ENCODE results near the gene MAGEA9. TPM values are rescaled to one million over a fixed set of nuclear protein-coding genes. Genes with fewer than 3 reads are reported as not detected.
"Not testable (repeated sequence)": the region's sequence is repeated elsewhere in the genome, so short reads cannot be mapped to it uniquely, and the experiment has no call there.

Gene MAGEA9
- total and polyA plus RNA-seq, 2 donors (not counting 3 experiments of a cell fraction or from before 2014, with no cell fraction given), result not detected

- Histone ChIP-seq H3K27ac (ENCODE audit: insufficient read depth, low read depth, low read length) (no peak overlapping the region), H3K9me3 (replicated peaks; ENCODE audit: control insufficient read depth, insufficient read depth, low read length) (no peaks in the 10 kb centered on the region), H3K4me1 (ENCODE audit: control insufficient read depth, extremely low read depth, insufficient read depth, low read length) (no peaks in the 10 kb centered on the region), H2AFZ (ENCODE audit: low read depth, low read length) (no peak overlapping the region), H3K36me3 (ENCODE audit: control insufficient read depth in 2 of 2, extremely low read depth in 1 of 2, insufficient read depth in 2 of 2, low read length in 2 of 2) (no peaks in the 10 kb centered on the region), H3K27me3 (ENCODE audit: control insufficient read depth in 2 of 2, insufficient read depth in 2 of 2, low read length in 2 of 2) (no peaks in the 10 kb centered on the region), H3K79me2 (ENCODE audit: control insufficient read depth, insufficient read depth, low read length) (no peaks in the 10 kb centered on the region), H4K20me1 (replicated peaks; ENCODE audit: control insufficient read depth, extremely low read depth, insufficient read depth, low read length) (no peaks in the 10 kb centered on the region), H3K4me3 (replicated peaks in 1 of 3; ENCODE audit: insufficient read depth in 1 of 3, low read depth in 1 of 3, low read length in 3 of 3) (no peak overlapping the region), H3K9me1 (replicated peaks; ENCODE audit: control insufficient read depth, extremely low read depth, insufficient read depth, low read length) (no peaks in the 10 kb centered on the region), H3K9ac (replicated peaks; ENCODE audit: extremely low read depth, insufficient read depth, low read length) (no peak overlapping the region), H3K4me2 (ENCODE audit: insufficient read depth, low read length) (no peak overlapping the region)
- FAIRE-seq, result no peak
- no peak for DNase-seq (ENCODE audit: low read depth, low spot score)
- ChIA-PET POLR2A (no interaction called here), CTCF (no interaction called here)
- BruUV-seq (replicated peaks), result no TSS peak
- dilution Hi-C loops (cut with MboI; ENCODE audit: extremely low pct_ligation_motif_present, low sequenced_read_pairs) (no loop called here), intact Hi-C loops (cut with micrococcal nuclease) (no loop called here)
- TF ChIP-seq EZH2 (IDR thresholded peaks at IDR 0.05; ENCODE audit: borderline replicate concordance, low read depth, low read length, severe bottlenecking) (no peak), MYC (IDR thresholded peaks at IDR 0.05; ENCODE audit: low read depth, low read length) (no peak), JUN (IDR thresholded peaks at IDR 0.05; ENCODE audit: borderline replicate concordance, insufficient read depth, insufficient read length, low read depth) (no peak), POLR2A (IDR thresholded peaks at IDR 0.05; ENCODE audit: low read depth, low read length) (no peak), MAX (IDR thresholded peaks at IDR 0.05; ENCODE audit: insufficient read depth, insufficient read length) (no peak), CTCF (IDR thresholded peaks at IDR 0.05; ENCODE audit: extremely low read depth in 1 of 2, insufficient read depth in 1 of 2, low read depth in 1 of 2, low read length in 2 of 2) (no peak), FOS (IDR thresholded peaks at IDR 0.05; ENCODE audit: borderline replicate concordance, insufficient read depth, low read length) (no peak), GATA2 (IDR thresholded peaks at IDR 0.05; ENCODE audit: insufficient read depth, insufficient read length, low read depth, low read length) (no peak), POLR2AphosphoS5 (IDR thresholded peaks at IDR 0.05; ENCODE audit: insufficient read depth, low read depth, low read length) (no peak)
These were observed 20.8 kb upstream of the MAGEA9 start for GRCh38 chrX:149760965-149761364.

- CTCF ChIA-PET; FAIRE-seq; H3K4me2 ChIP-seq (ENCODE audit: insufficient read depth, low read length); DNase-seq (ENCODE audit: low read depth, low spot score); H3K36me3 ChIP-seq (ENCODE audit: control insufficient read depth in 2 of 2, extremely low read depth in 1 of 2, insufficient read depth in 2 of 2, low read length in 2 of 2); H3K4me1 ChIP-seq (ENCODE audit: control insufficient read depth, extremely low read depth, insufficient read depth, low read length); H3K9ac ChIP-seq (replicated peaks; ENCODE audit: extremely low read depth, insufficient read depth, low read length); H3K27me3 ChIP-seq (ENCODE audit: control insufficient read depth in 2 of 2, insufficient read depth in 2 of 2, low read length in 2 of 2); H3K4me3 ChIP-seq (replicated peaks in 1 of 3; ENCODE audit: insufficient read depth in 1 of 3, low read depth in 1 of 3, low read length in 3 of 3); intact Hi-C loops (cut with micrococcal nuclease); BruUV-seq (replicated peaks); H3K9me3 ChIP-seq (replicated peaks; ENCODE audit: control insufficient read depth, insufficient read depth, low read length); H2AFZ ChIP-seq (ENCODE audit: low read depth, low read length); H3K79me2 ChIP-seq (ENCODE audit: control insufficient read depth, insufficient read depth, low read length); H4K20me1 ChIP-seq (replicated peaks; ENCODE audit: control insufficient read depth, extremely low read depth, insufficient read depth, low read length); dilution Hi-C loops (cut with MboI; ENCODE audit: extremely low pct_ligation_motif_present, low sequenced_read_pairs); H3K9me1 ChIP-seq (replicated peaks; ENCODE audit: control insufficient read depth, extremely low read depth, insufficient read depth, low read length); H3K27ac ChIP-seq (ENCODE audit: insufficient read depth, low read depth, low read length); POLR2A ChIA-PET: not testable (repeated sequence)
These were observed 19.7 kb upstream of the MAGEA9 start for GRCh38 chrX:149761858-149762674.

All from endothelial cell of umbilical vein (primary cell).